HEK293T (cell line): ENCODE measurements around the gene ANKS1A.

ENCODE experiments used
- CTBP1 ChIP-seq: fragments of 450-650 bp; IDR thresholded peaks from 2 replicates; pipeline ENCODE4 v1.6.1; 2016; ENCODE audit warnings: borderline replicate concordance
- HDGF ChIP-seq: fragments of 450-650 bp; IDR thresholded peaks from 2 replicates; pipeline ENCODE4 v1.6.1; 2017; ENCODE audit warnings: antibody characterized with exemption, borderline replicate concordance
- LEF1 ChIP-seq: fragments of 450-650 bp; IDR thresholded peaks from 2 replicates; pipeline ENCODE4 v1.6.1; 2017; ENCODE audit warnings: mild to moderate bottlenecking, borderline replicate concordance
- SP1 ChIP-seq: fragments of 450-650 bp; IDR thresholded peaks from 2 replicates; pipeline ENCODE4 v1.6.1; 2017
- SUZ12 ChIP-seq: fragments of 450-650 bp; IDR thresholded peaks from 2 replicates; pipeline ENCODE4 v1.6.1; 2016; ENCODE audit warnings: mild to moderate bottlenecking
- TARDBP ChIP-seq: fragments of 450-650 bp; IDR thresholded peaks from 2 replicates; pipeline ENCODE4 v1.6.1; 2016
- ZNF384 ChIP-seq: fragments of 450-650 bp; IDR thresholded peaks from 2 replicates; pipeline ENCODE4 v1.6.1; 2016

DNA sequence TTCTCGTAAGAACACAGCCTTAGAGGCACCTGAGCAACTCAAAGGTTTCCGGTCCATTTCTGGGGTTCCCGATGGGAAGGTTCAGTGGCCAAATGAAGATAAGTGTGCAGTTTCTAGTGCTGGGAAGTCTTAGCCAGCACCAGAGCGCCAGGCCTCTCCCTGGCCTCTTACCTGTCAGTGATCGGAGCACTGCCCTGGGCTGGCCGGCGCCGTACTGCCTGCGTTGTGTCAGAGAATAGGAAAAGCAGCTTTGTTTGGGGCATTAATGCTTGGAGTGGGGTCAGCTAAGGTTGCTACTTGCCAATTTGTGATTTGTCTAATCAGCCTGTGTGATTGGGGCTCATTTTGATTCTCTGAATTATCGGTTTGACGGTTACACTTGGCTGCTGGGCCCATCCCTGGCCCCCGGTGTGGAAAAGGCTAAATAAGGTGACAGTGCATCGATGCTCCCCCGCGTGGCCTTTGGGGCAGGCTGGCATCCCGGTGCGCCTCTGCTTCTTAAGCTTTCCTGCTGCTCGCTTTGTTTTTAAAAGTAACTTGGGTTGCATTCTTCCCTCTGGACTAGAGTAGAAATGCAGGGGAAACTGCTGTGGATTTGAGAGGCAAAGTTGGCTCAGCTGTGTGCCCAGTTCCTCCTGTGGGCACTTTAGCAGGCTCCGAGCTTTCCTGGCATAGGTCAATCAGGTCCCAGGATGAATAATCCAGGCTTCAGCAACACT lies 200.3 kb downstream of the ANKS1A start:
- TF ChIP-seq SUZ12 (no peak), TARDBP (no peak), SP1 (no peak), LEF1 (no peak), HDGF (no peak), CTBP1 (no peak), ZNF384 (no peak)
